Testis (tissue), 2 donors: ENCODE measurements around the gene HYAL3.

Source experiments
- CTCF ChIP-seq, 3 experiments: fragments of 450-650 bp in 2 of 3; fragments of 200-600 bp in 1 of 3; sonication (generic) in 1 of 3; IDR thresholded peaks; one replicate each; pipeline ENCODE4 v1.5.1; 2016 to 2019; ENCODE audit warnings: antibody characterized with exemption in 3 of 3, mild to moderate bottlenecking in 2 of 3, moderate library complexity in 1 of 3
- POLR2A ChIP-seq: fragments of 450-650 bp; IDR thresholded peaks from one replicate; pipeline ENCODE4 v1.6.1; 2017; ENCODE audit warnings: antibody characterized with exemption, mild to moderate bottlenecking, moderate library complexity

GRCh38 chr3:50249457-50249856, 49.7 kb downstream of the HYAL3 start:
- TF ChIP-seq CTCF (IDR thresholded peaks at IDR 0.05): no peak
- no peak for TF ChIP-seq POLR2A
